GM18909 (cell line): ENCODE measurements around the gene CR1L.

Experiments used
- ATAC-seq: cut with Tn5 transposase; IDR thresholded peaks from one replicate; pipeline ENCODE4 v1.9.1; 2021; ENCODE audit warnings: mild to moderate bottlenecking; ENCODE audit not compliant: unreplicated experiment, poor library complexity

Gene CR1L

GRCh38 chr1:207742850-207743555 lies 98.1 kb downstream of the CR1L start:
- ATAC-seq: no peak

- ATAC-seq: no peak
Observed at GRCh38 chr1:207744000-207744534, 99.1 kb downstream of the CR1L start.

GRCh38 chr1:207745285-207745684 lies 100.4 kb downstream of the CR1L start:
- no peak for ATAC-seq

- no peak for ATAC-seq
Observed at GRCh38 chr1:207745839-207746767, 101.2 kb downstream of the CR1L start.

- ATAC-seq: no peak
Observed at GRCh38 chr1:207747627-207748492, 102.9 kb downstream of the CR1L start.

- no peak for ATAC-seq
Observed at GRCh38 chr1:207748737-207749528, 104.0 kb downstream of the CR1L start.

GRCh38 chr1:207750631-207751305 lies 105.8 kb downstream of the CR1L start:
- no peak for ATAC-seq

- peak; percentile 10 for ATAC-seq
Observed at GRCh38 chr1:207751463-207751789, 106.5 kb downstream of the CR1L start.

GRCh38 chr1:207751790-207752455 lies 107.0 kb downstream of the CR1L start, which contains the start of gene CD46:
Gene CD46 (plus strand): TSS chr1:207752054. CDS start chr1:207752213, 159 bp downstream.
- ATAC-seq: peak; percentile 96

GRCh38 chr1:207752456-207752998 lies 107.6 kb downstream of the CR1L start:
- peak; percentile 28 for ATAC-seq

- ATAC-seq: no peak
Observed at GRCh38 chr1:207753611-207754010, 108.7 kb downstream of the CR1L start.

- no peak for ATAC-seq
Observed at GRCh38 chr1:207754011-207754410, 109.1 kb downstream of the CR1L start.

- no peak for ATAC-seq
Observed at GRCh38 chr1:207754974-207755700, 110.2 kb downstream of the CR1L start.

GRCh38 chr1:207755846-207756693 lies 111.1 kb downstream of the CR1L start:
- ATAC-seq: no peak

GRCh38 chr1:207762622-207763021 lies 117.7 kb downstream of the CR1L start:
- ATAC-seq: no peak

GRCh38 chr1:207763091-207763490 lies 118.2 kb downstream of the CR1L start:
- no peak for ATAC-seq

- ATAC-seq: no peak
Observed at GRCh38 chr1:207763972-207764371, 119.0 kb downstream of the CR1L start.
